GM12878 (cell line): ENCODE data around the gene NDUFS6. TPM values are rescaled to one million over a fixed set of nuclear protein-coding genes. Genes with fewer than 3 reads are reported as not detected.

Source experiments
- ATAC-seq: fragments of 200-7000 bp; cut with Tn5 transposase; 3 replicates; pipeline ENCODE4 v1.9.1; 2020; ENCODE audit warnings: mild to moderate bottlenecking, moderate library complexity
- BruUV-seq: library from RNA; stranded (reverse); fragments of 400-500 nt; replicated peaks from 2 replicates; lab custom pipeline; 2021; lab: Mats Ljungman, UMichigan
- CTCF ChIA-PET: fragments of 300-600 bp; sonication (Branson Sonifier 250); formaldehyde crosslinking; extraction: SDS; loops from one replicate; lab custom pipeline; 2021; ENCODE audit warnings: inconsistent platforms; lab: Yijun Ruan, JAX
- POLR2A ChIA-PET: fragments of 350-600 bp; formaldehyde crosslinking; extraction: SDS; loops from one replicate; lab custom pipeline; 2021; ENCODE audit warnings: inconsistent platforms; lab: Charles Lee
- RAD21 ChIA-PET: fragments of 300-600 bp; sonication (Branson Sonifier 250); formaldehyde crosslinking; loops from one replicate; lab custom pipeline; 2023; ENCODE audit warnings: antibody characterized with exemption; ENCODE audit not compliant: unreplicated experiment; lab: Charles Lee
- SMC1A ChIA-PET: fragments of 300-600 bp; sonication (Branson Sonifier 250); formaldehyde crosslinking; loops from one replicate; lab custom pipeline; 2023; ENCODE audit not compliant: unreplicated experiment, uncharacterized antibody; lab: Charles Lee
- DNase-seq: peaks from one replicate; pipeline ENCODE4 v3.0.0-alpha.2; 2011; ENCODE audit warnings: low read depth, low spot score
- FAIRE-seq: peaks from 3 replicates; lab custom pipeline; 2011; peaks lifted over from hg19 to GRCh38; lab: Jason Lieb, UNC
- H2AFZ ChIP-seq: 2 replicates; pipeline ENCODE4 v1.6.0; 2011; ENCODE audit warnings: low read depth, low read length, control low read depth; ENCODE audit not compliant: control insufficient read depth
- H3K27ac ChIP-seq: 2 replicates; pipeline ENCODE4 v1.5.1; 2011; ENCODE audit warnings: control low read depth; ENCODE audit not compliant: control insufficient read depth, insufficient read depth
- H3K27me3 ChIP-seq, 2 experiments: replicated peaks in 1 of 2; 2 replicates each; pipeline versions ENCODE4 v1.6.0 to v1.6.1; 2011; ENCODE audit warnings: low read length in 1 of 2; ENCODE audit not compliant: control insufficient read depth in 2 of 2, insufficient read depth in 2 of 2
- H3K36me3 ChIP-seq, 2 experiments: 2 replicates each; pipeline ENCODE4 v1.5.1; 2011; ENCODE audit warnings: low read length in 1 of 2; ENCODE audit not compliant: control insufficient read depth in 2 of 2, insufficient read depth in 2 of 2
- H3K4me1 ChIP-seq: 2 replicates; pipeline ENCODE4 v1.6.1; 2011; ENCODE audit warnings: mild to moderate bottlenecking, low read length, moderate library complexity, mixed read lengths; ENCODE audit not compliant: control insufficient read depth, insufficient read depth
- H3K4me2 ChIP-seq: 2 replicates; pipeline ENCODE4 v1.6.0; 2011; ENCODE audit warnings: control low read depth; ENCODE audit not compliant: control insufficient read depth, insufficient read depth
- H3K4me3 ChIP-seq: fragments of 200-600 bp; sonication (generic); 2 replicates; pipeline ENCODE4 v1.5.1; 2016
- H3K79me2 ChIP-seq: 2 replicates; pipeline ENCODE4 v1.6.0; 2011; ENCODE audit warnings: low read length; ENCODE audit not compliant: control insufficient read depth, insufficient read depth
- H3K9ac ChIP-seq: 2 replicates; pipeline ENCODE4 v1.8.0; 2011; ENCODE audit warnings: low read length, control low read depth, mixed read lengths; ENCODE audit not compliant: control insufficient read depth, insufficient read depth
- H3K9me3 ChIP-seq: replicated peaks from 3 replicates; pipeline ENCODE4 v1.5.1; 2011; ENCODE audit warnings: mild to moderate bottlenecking, low read length; ENCODE audit not compliant: control insufficient read depth, insufficient read depth
- H4K20me1 ChIP-seq: 2 replicates; pipeline ENCODE4 v1.6.0; 2011; ENCODE audit not compliant: control insufficient read depth, insufficient read depth
- BCL11A ChIP-seq: IDR thresholded peaks from 2 replicates; pipeline ENCODE4 v1.6.1; 2011; ENCODE audit warnings: low read depth, low read length
- BMI1 ChIP-seq: fragments of 450-650 bp; IDR thresholded peaks from 2 replicates; pipeline ENCODE4 v1.6.1; 2016; ENCODE audit warnings: mild to moderate bottlenecking, moderate library complexity, borderline replicate concordance
- CEBPZ ChIP-seq: fragments of 150-350 bp; IDR thresholded peaks from 2 replicates; pipeline ENCODE4 v1.6.1; 2016; ENCODE audit warnings: low read depth, low read length
- FOXK2 ChIP-seq: fragments of 450-650 bp; IDR thresholded peaks from 2 replicates; pipeline ENCODE4 v1.6.1; 2017; ENCODE audit warnings: mild to moderate bottlenecking, moderate library complexity
- HDAC6 ChIP-seq: fragments of 200-600 bp; sonication (generic); IDR thresholded peaks from one replicate; pipeline ENCODE4 v1.8.0; 2017; ENCODE audit warnings: antibody characterized with exemption; ENCODE audit not compliant: unreplicated experiment
- NBN ChIP-seq: fragments of 450-650 bp; IDR thresholded peaks from 2 replicates; pipeline ENCODE4 v1.6.1; 2016
- NFYA ChIP-seq: IDR thresholded peaks from 2 replicates; pipeline ENCODE4 v1.6.1; 2011; ENCODE audit warnings: low read depth, mild to moderate bottlenecking, low read length, improper control_type of control experiment, borderline replicate concordance
- NR2C2 ChIP-seq: IDR thresholded peaks from 2 replicates; pipeline ENCODE4 v1.6.1; 2011; ENCODE audit warnings: borderline replicate concordance, low read depth; ENCODE audit not compliant: control insufficient read depth, insufficient read length
- SIN3A ChIP-seq: IDR thresholded peaks from 2 replicates; pipeline ENCODE4 v1.6.1; 2012; ENCODE audit warnings: low read depth, low read length, improper control_type of control experiment
- ZBTB4 ChIP-seq: fragments of 450-650 bp; formaldehyde crosslinking; IDR thresholded peaks from 2 replicates; pipeline ENCODE4 v1.4.0; 2022; ENCODE audit warnings: mild to moderate bottlenecking, moderate library complexity
- ZBTB40 ChIP-seq: fragments of 450-650 bp; IDR thresholded peaks from 2 replicates; pipeline ENCODE4 v1.6.1; 2016; ENCODE audit warnings: mild to moderate bottlenecking, moderate library complexity, borderline replicate concordance
- ZZZ3 ChIP-seq: IDR thresholded peaks from 2 replicates; pipeline ENCODE4 v1.6.1; 2011; ENCODE audit warnings: low read depth; ENCODE audit not compliant: control insufficient read depth, insufficient read length
- WGBS: methylation state at CpG from one replicate; pipeline ENCODE4 v1.1.6; 2016; ENCODE audit warnings: low lambda C conversion rate; ENCODE audit not compliant: insufficient replicate concordance, insufficient coverage; ENCODE audit errors: missing lambda C conversion rate; 5-methylcytosine and 5-hydroxymethylcytosine counted together
- in situ Hi-C: fragments of 300-500 bp; cut with MboI; formaldehyde crosslinking; loops from 9 replicates; pipeline ENCODE4 v1.14.3; 2018; ENCODE audit warnings: mixed read lengths
- intact Hi-C: fragments of 100-400 bp; cut with micrococcal nuclease; formaldehyde crosslinking; loops from one replicate; pipeline ENCODE4 v1.14.2; 2022; ENCODE audit not compliant: unreplicated experiment
- polyA plus RNA-seq, 11 experiments: library from polyadenylated mRNA; depleted of rRNA in 4 of 11; unstranded in 6 of 11; stranded (reverse) in 5 of 11; fragments of >200 nt; fragmentation: Nextera tagmentation in 4 of 11; fragmentation: Illumina TruSeq in 1 of 11; extraction: Ambion mirVana in 4 of 11; extraction: Trizol in 1 of 11; gene quantifications; 1 replicate in 1 of 11; 2 replicates in 10 of 11; pipeline versions ENCODE4 v1.2.1 to v1.2.3, GENCODE V29; 2011 to 2016; ENCODE audit warnings: inconsistent platforms in 2 of 11, missing spikeins in 2 of 11, low read depth in 1 of 11
- total RNA-seq, 4 experiments: library from RNA; depleted of rRNA in 3 of 4; stranded (reverse); fragments of >200 nt in 3 of 4; fragmentation: Illumina TruSeq in 1 of 4; extraction: Trizol in 1 of 4; gene quantifications; 2 replicates each; pipeline versions ENCODE4 v1.2.1 to v1.2.3, GENCODE V29; 2013 to 2021
- TF ChIP-seq, protein P1 (sequence below): fragments of 450-650 bp; IDR thresholded peaks from 2 replicates; pipeline ENCODE4 v1.6.1; 2014; ENCODE audit warnings: mild to moderate bottlenecking

The NDUFS6 gene
- total and polyA plus RNA-seq, 10 of the 15 experiments (the other 5 are each of a cell fraction or from before 2014, with no cell fraction given), result 20.7 to 213 (median 58.3) TPM

GRCh38 chr5:1805326-1805725 lies 4.1 kb downstream of the NDUFS6 start:
- Histone ChIP-seq H2AFZ (no peak overlapping the region), H3K4me1 (no peaks in the 10 kb centered on the region), H4K20me1 (no peaks in the 10 kb centered on the region; the same call in 1 of the 2 replicates), H3K9me3 (no peaks in the 10 kb centered on the region), H3K27me3 (no peaks in the 10 kb centered on the region), H3K4me2 (no peak overlapping the region), H3K4me3 (no peak overlapping the region), H3K9ac (no peak overlapping the region), H3K79me2 (peaks cover 33% of the 10 kb centered on the region), H3K27ac (no peak overlapping the region), H3K36me3 (peaks cover 26 to 31% of the 10 kb centered on the region in 2 experiments)
- no TSS peak for BruUV-seq
- ChIA-PET RAD21 (interaction anchor here (1.8 kb wide), 1 partner anchor 13 kb away, joined by 8 read pairs; no protein-coding TSS in a partner anchor), SMC1A (interaction anchor here (0.9 kb wide), 1 partner anchor 12 kb away, joined by 3 read pairs; no protein-coding TSS in a partner anchor), POLR2A (no interaction called here), CTCF (no interaction called here)
- DNase-seq (no peak), ATAC-seq (no peak), FAIRE-seq (no peak)
- 82% methylated on average over 4 of the region's 4 CpGs for WGBS
- intact Hi-C loops (loop anchor here (10.0 kb wide), 1 partner anchor 71 kb away; no protein-coding TSS in a partner anchor), in situ Hi-C loops (no loop called here)
- TF ChIP-seq ZBTB4 (CRISPR knock-in tag) (no peak), CEBPZ (no peak), BMI1 (no peak), NR2C2 (no peak), FOXK2 (no peak), ZBTB40 (no peak), SIN3A (no peak), NFYA (no peak), HDAC6 (no peak), BCL11A (no peak), ZZZ3 (no peak), NBN (no peak)
- TF ChIP-seq, protein P1, sequence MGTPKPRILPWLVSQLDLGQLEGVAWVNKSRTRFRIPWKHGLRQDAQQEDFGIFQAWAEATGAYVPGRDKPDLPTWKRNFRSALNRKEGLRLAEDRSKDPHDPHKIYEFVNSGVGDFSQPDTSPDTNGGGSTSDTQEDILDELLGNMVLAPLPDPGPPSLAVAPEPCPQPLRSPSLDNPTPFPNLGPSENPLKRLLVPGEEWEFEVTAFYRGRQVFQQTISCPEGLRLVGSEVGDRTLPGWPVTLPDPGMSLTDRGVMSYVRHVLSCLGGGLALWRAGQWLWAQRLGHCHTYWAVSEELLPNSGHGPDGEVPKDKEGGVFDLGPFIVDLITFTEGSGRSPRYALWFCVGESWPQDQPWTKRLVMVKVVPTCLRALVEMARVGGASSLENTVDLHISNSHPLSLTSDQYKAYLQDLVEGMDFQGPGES, result no peak
